ACHN (cell line): ENCODE measurements around the gene STARD9.
"Not testable (repeated sequence)": the region's sequence is repeated elsewhere in the genome, so short reads cannot be mapped to it uniquely, and the experiment has no call there.

Source experiments
- DNase-seq: peaks from one replicate; pipeline ENCODE4 v3.0.0-alpha.2; 2015
- in situ Hi-C: cut with HindIII; loops from 2 replicates; pipeline ENCODE4 v1.10.0; 2017; ENCODE audit warnings: low sequenced_read_pairs, low pct_ligation_motif_present, low pct_unique_long_range_greater_than_20kb

Gene STARD9

GRCh38 chr15:42616107-42616506 is 40.7 kb downstream of the STARD9 start:
- in situ Hi-C loops = no loop called here
- no peak for DNase-seq

DNA sequence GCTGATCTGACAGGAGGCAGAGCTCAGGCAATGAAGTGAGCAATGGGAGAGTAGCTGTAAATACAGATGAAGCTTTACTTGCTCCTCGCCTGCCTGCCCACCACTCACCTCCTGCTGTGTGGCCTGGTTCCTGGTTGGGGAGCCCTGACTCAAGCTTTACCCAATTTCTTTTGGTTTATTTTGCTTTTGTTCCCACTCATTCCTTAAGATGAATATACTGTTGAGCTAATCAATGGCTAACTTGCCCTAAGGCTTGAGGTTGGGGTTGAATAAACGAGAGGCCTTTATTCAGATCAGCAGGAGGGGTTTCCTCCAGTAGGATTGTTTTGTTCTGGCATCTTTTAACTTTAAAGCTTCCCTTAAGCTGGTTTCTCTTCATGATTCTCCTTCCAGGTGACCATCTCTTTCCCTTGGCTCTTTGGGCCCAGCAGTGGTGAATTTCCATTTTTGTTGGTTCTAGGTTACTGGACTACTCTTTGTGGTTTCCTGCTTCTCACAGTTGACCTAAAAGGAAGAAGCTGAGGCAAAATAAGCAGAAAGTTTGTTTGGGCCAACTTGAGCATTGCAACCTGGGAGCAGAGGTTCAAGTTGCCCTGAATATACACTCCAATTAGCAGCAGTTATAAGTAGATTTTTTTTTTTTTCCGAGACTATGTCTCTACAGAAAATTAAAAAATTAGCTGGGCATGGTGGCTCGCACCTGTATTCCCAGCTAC is 44.4 kb downstream of the STARD9 start:
- no peak for DNase-seq
- in situ Hi-C loops = no loop called here

GRCh38 chr15:42621386-42621785 is 46.0 kb downstream of the STARD9 start:
- in situ Hi-C loops = no loop called here
- no peak for DNase-seq

DNA sequence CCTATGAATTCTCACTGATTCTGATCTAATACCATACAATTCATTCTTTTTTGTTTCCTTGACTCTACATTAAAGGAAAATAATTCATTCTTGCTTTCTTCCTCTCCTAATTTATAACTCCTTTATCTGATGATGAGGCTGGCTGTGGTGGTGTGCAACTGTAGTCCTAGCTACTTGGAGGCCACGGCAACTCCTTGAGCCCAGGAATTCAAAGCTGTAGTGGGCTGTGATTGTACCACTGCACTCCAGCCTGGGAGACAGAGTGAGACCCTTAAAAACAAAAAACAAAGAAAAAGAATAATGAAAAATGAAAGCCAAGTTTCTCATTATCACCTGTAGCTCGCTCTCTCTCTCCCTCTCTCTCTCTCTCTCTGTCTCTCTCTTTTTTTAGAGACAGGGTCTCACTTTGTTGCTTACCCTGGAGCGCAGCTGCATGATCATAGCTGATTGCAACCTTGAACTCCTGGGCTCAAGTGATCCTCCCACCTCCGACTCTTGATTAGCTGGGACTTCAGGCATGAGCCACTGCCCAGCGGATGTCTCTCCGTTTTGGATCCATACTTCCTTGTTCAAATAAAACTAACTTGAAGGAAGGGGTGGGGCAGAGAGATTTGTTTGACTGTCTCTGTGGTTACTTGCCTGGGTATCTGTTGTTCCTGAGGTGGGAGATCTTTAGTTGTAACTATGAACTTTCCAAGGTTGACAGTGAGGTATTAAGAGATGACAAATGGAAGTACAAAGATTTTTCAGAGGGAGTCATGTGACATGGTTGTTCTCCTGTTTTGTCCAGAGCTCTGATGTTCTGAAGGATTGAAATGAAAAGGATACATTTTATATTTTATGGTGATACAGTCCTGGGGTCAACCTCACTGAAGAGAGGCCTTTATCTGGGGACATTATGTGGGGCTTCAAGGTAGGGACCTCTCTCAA is 46.9 kb downstream of the STARD9 start:
- in situ Hi-C loops = no loop called here
- no peak for DNase-seq

DNA sequence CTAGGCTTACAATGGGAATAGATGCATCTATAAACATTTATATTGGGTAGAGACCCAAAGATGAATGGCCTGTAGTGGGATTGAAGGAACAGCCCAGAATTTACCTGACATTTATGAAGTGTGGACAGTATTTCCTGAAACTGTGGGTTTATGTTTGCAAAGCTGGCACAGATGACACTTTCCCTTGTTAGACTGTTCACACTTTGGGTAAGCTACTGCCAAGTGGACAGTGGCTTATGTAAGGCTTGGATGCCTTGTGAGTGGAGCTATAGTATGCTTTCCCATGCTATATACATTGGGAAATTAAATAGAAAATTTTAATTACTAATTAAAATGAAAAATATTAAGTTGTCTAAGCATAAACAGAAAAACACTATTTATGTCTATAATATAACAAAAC is 48.5 kb downstream of the STARD9 start:
- in situ Hi-C loops = no loop called here
- DNase-seq = no peak

DNA sequence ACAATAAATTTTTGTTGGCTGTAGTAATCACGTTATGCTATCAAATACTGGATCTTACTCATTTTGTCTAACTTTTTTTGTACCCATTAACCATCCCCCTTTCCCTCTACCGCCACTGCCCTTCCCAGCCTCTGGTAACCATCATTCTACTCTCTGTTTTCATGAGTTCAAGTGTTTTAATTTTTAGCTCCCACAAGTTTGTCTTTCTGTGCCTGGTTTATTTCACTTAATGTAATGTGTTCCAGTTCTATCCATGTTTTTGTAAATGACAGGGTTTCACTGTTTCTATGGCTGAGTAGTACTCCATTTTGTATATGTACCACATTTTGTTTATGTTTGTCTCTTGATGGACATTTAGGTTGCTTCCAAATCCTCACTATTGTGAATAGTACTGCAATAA is 52.1 kb downstream of the STARD9 start:
- in situ Hi-C loops = no loop called here
- no peak for DNase-seq

- DNase-seq = no peak
- in situ Hi-C loops = no loop called here
Observed at GRCh38 chr15:42628761-42629160, 53.4 kb downstream of the STARD9 start.

- DNase-seq = no peak
- in situ Hi-C loops = no loop called here
Observed at GRCh38 chr15:42632105-42632675, 56.8 kb downstream of the STARD9 start.

- DNase-seq = no peak
- in situ Hi-C loops = no loop called here
Observed at GRCh38 chr15:42640109-42640508, 64.7 kb downstream of the STARD9 start.

GRCh38 chr15:42650208-42651066 is 75.0 kb downstream of the STARD9 start:
- in situ Hi-C loops = no loop called here
- peak; percentile 67 for DNase-seq

- in situ Hi-C loops = no loop called here
- no peak for DNase-seq
Observed at GRCh38 chr15:42665827-42666226, 90.4 kb downstream of the STARD9 start.

- in situ Hi-C loops = no loop called here
- DNase-seq = no peak
Observed at GRCh38 chr15:42667855-42668254, 92.4 kb downstream of the STARD9 start.

DNA sequence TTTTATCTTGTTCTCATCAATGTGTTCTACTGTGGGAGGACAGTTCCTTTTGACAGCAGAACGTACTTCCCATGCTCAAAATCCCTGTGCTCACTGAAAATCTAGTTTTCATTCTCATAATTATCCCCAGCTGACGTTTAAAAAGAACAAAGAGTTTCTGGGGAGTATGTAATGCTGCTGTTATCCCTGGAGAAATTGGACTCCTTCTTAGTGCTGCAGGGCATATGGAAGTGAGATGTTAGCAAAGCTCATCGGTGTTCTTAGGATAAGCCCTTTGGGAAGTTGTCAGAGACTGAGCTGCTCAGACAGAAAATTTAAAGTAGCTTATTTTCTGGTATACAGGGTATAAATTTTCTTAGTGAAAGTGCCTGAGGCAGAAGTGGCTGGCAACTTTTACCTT is 95.0 kb downstream of the STARD9 start:
- no peak for DNase-seq
- in situ Hi-C loops = no loop called here

DNA sequence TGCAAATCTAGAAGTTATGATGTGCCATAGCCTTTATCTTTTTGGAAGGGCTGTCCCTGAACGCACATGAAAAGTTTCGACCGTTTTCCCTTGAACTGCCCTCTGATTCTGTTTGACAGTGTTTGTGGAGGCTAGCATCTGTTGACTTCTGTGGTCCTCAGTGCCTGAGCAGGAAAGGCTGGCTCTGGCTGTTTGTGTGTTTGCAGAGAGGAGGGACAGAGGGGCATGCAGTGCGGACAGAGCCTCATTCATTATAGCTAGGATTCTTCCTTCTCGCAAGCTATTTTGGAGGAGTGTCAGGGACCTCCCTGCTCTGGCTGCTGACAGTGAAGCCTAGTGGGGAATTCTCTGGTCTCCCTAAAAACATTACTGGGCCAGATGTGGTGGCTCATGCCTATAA is 97.0 kb downstream of the STARD9 start:
- DNase-seq = no peak
- in situ Hi-C loops = no loop called here

GRCh38 chr15:42674472-42674871 is 99.1 kb downstream of the STARD9 start:
- in situ Hi-C loops = no loop called here

DNA sequence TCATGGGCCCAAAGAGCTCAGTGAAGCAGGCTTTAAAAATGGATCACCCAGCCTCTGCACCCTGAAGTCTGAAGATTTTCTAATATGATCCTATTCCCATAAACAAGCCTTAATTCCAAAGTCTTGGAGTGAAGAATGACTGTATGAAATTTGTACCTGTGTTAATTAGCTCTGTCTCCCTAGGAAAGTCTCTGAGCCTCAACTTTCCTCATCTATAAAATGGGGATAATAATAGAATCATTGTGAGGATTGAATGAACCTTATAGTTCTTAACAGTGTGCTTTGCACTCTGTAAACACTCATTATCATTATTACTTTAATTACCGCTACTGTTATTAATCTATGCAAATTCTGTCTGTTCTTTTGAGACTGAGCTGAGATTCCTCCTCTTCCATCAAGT is 99.6 kb downstream of the STARD9 start:
- DNase-seq = no peak
- in situ Hi-C loops = no loop called here

More at GRCh38 chr15:42674472-42674871, 99.1 kb downstream of the STARD9 start:
- no peak for DNase-seq

DNA sequence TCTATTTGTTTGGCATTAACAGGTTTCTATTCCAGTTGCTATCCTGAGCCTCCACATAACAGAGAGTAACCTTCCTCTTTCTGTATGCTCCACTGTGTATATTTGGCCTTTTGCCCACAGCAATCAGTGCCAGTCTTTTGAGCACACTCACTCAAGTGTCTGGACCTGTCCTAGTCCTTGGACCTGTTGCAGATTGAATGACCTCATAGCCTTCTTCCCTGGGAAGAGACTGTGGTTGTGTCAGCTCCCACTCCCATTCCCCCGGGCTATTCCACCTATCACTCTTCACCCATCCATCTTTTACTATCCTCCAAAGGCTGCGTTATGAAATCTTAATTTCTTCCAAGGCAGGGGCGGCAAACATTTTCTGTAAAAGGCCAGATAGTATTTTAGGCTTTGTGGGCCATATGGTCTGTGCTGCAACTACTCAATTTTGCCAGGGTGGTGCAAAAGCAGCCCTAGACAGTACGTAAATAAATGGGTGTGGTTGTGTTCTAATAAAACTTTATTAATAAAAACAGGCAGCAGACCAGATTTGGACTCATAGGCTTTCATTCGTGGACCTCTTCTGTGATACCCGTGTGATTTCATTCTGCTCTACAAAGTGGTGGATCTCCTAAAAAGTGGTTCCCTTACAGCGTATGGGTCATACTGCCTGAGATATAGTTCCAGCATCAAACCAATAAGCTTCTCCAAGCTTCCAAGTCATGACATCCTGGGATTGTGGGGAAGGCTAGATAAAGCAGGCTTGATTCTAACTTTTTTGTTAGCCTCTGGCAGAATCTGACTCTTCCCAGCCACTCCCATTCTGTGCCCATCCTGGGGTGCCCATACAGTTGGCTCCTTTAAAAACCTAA is 104.1 kb downstream of the STARD9 start:
- in situ Hi-C loops = no loop called here
- no peak for DNase-seq

DNA sequence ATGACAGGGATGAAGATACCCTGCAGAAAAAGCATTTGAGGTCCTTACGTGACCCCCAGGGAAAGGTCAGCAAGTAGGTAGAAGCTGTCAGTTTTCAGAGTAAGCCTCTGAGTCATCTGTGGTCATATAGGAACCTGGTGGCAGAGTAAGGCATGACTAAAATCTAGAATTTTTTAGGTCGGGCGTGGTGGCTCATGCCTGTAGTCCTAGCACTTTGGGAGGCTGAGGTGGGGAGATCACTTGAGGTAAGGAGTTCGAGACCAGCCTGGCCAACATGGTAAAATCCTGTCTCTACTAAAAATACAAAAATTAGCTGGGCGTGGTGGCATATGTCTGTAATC is 104.7 kb downstream of the STARD9 start:
- in situ Hi-C loops = not testable (repeated sequence)

More for the DNA sequence above, 104.7 kb downstream of the STARD9 start:
- DNase-seq = not testable (repeated sequence)
